ENCODE data around the gene ROBO1. TPM values are rescaled to one million over a fixed set of nuclear protein-coding genes. Genes with fewer than 3 reads are reported as not detected.

The ROBO1 gene
- total RNA-seq, 1 donor from 2014 or later: 19.4 TPM

- DNase-seq (ENCODE audit: low read depth): no peak
- no peak for TF ChIP-seq CTCF (conservative IDR thresholded peaks at IDR 0.05; ENCODE audit: low read depth, low read length)
- no peak overlapping the region for H3K4me3 ChIP-seq (ENCODE audit: low read depth, low read length)
These were observed 161.4 kb downstream of the ROBO1 start for GRCh38 chr3:79606414-79606813.

GRCh38 chr3:79604681-79605080 lies 163.1 kb downstream of the ROBO1 start:
- H3K4me3 ChIP-seq (ENCODE audit: low read depth, low read length): no peak overlapping the region
- DNase-seq (ENCODE audit: low read depth): no peak
- TF ChIP-seq CTCF (conservative IDR thresholded peaks at IDR 0.05; ENCODE audit: low read depth, low read length): no peak

GRCh38 chr3:79602385-79602784 lies 165.4 kb downstream of the ROBO1 start:
- no peak for DNase-seq (ENCODE audit: low read depth)
- no peak overlapping the region for H3K4me3 ChIP-seq (ENCODE audit: low read depth, low read length)
- TF ChIP-seq CTCF (conservative IDR thresholded peaks at IDR 0.05; ENCODE audit: low read depth, low read length): no peak

GRCh38 chr3:79598594-79598993 lies 169.2 kb downstream of the ROBO1 start:
- DNase-seq (ENCODE audit: low read depth): no peak
- H3K4me3 ChIP-seq (ENCODE audit: low read depth, low read length): no peak overlapping the region
- no peak for TF ChIP-seq CTCF (conservative IDR thresholded peaks at IDR 0.05; ENCODE audit: low read depth, low read length)

GRCh38 chr3:79597709-79598108 lies 170.1 kb downstream of the ROBO1 start:
- no peak overlapping the region for H3K4me3 ChIP-seq (ENCODE audit: low read depth, low read length)
- DNase-seq (ENCODE audit: low read depth): no peak
- TF ChIP-seq CTCF (conservative IDR thresholded peaks at IDR 0.05; ENCODE audit: low read depth, low read length): no peak

- TF ChIP-seq CTCF (conservative IDR thresholded peaks at IDR 0.05; ENCODE audit: low read depth, low read length): no peak
- H3K4me3 ChIP-seq (ENCODE audit: low read depth, low read length): no peak overlapping the region
- DNase-seq (ENCODE audit: low read depth): no peak
These were observed 180.6 kb downstream of the ROBO1 start for GRCh38 chr3:79587150-79587549.

- DNase-seq (ENCODE audit: low read depth): no peak
- H3K4me3 ChIP-seq (ENCODE audit: low read depth, low read length): no peak overlapping the region
- no peak for TF ChIP-seq CTCF (conservative IDR thresholded peaks at IDR 0.05; ENCODE audit: low read depth, low read length)
These were observed 181.6 kb downstream of the ROBO1 start for GRCh38 chr3:79586232-79586631.

All from epithelial cell of proximal tubule (primary cell).